Astrocyte of the hippocampus (primary cell): ENCODE results near the gene GPR146.
A peak's percentile ranks its signal among the peaks of the same experiment; 100 is the strongest.

Experiments used
- DNase-seq: peaks from one replicate; pipeline ENCODE4 v3.0.0; 2011; ENCODE audit warnings: low read depth, low spot score

GPR146 gene

GRCh38 chr7:1076184-1077072 is 32.1 kb downstream of the GPR146 start:
- no peak for DNase-seq

- DNase-seq, result no peak
These were observed 34.2 kb downstream of the GPR146 start for GRCh38 chr7:1078519-1078918.

- no peak for DNase-seq
These were observed 34.6 kb downstream of the GPR146 start for GRCh38 chr7:1078985-1079384.

- no peak for DNase-seq
These were observed 35.2 kb downstream of the GPR146 start for GRCh38 chr7:1079546-1079945.

- no peak for DNase-seq
These were observed 36.0 kb downstream of the GPR146 start for GRCh38 chr7:1080252-1080920.

GRCh38 chr7:1080921-1081255 is 36.5 kb downstream of the GPR146 start:
- no peak for DNase-seq

- no peak for DNase-seq
These were observed 37.0 kb downstream of the GPR146 start for GRCh38 chr7:1081336-1081735.

- peak; percentile 54 for DNase-seq
These were observed 37.6 kb downstream of the GPR146 start for GRCh38 chr7:1081931-1082401.

GRCh38 chr7:1083729-1084657 is 39.6 kb downstream of the GPR146 start:
- no peak for DNase-seq

- DNase-seq, result no peak
These were observed 40.9 kb downstream of the GPR146 start for GRCh38 chr7:1085266-1085665.

- no peak for DNase-seq
These were observed 41.6 kb downstream of the GPR146 start for GRCh38 chr7:1085910-1086421.

GRCh38 chr7:1086588-1087464 is 42.5 kb downstream of the GPR146 start:
- peak; percentile 84 for DNase-seq

GRCh38 chr7:1087465-1087814 is 43.1 kb downstream of the GPR146 start:
- peak; percentile 31 for DNase-seq

- DNase-seq, result peak; percentile 76
These were observed 43.9 kb downstream of the GPR146 start, which contains the start of gene GPER1 for GRCh38 chr7:1087952-1088920. Gene GPER1 (plus strand): TSS chr7:1088113. CDS start chr7:1091729, 3,616 bp downstream.

GRCh38 chr7:1090236-1090635 is 45.9 kb downstream of the GPR146 start:
- no peak for DNase-seq

- no peak for DNase-seq
These were observed 46.6 kb downstream of the GPR146 start for GRCh38 chr7:1090686-1091643.

GRCh38 chr7:1091644-1092027 is 47.3 kb downstream of the GPR146 start:
- no peak for DNase-seq

- no peak for DNase-seq
These were observed 47.9 kb downstream of the GPR146 start for GRCh38 chr7:1092161-1092632.
